Mammary epithelial cell (primary cell): ENCODE results near the gene CNRIP1.

ENCODE experiments used
- EZH2 ChIP-seq: IDR thresholded peaks from 2 replicates; pipeline ENCODE4 v1.6.1; 2012; ENCODE audit warnings: low read length, inconsistent platforms, borderline replicate concordance
- TF ChIP-seq, protein P1 (sequence below), 2 donors: IDR thresholded peaks in 1 of 2; conservative IDR thresholded peaks in 1 of 2; 2 replicates each; pipeline ENCODE4 v1.5.1; 2011 to 2012; ENCODE audit warnings: inconsistent platforms in 2 of 2, low read length in 2 of 2, mild to moderate bottlenecking in 2 of 2, control low read depth in 1 of 2, low read depth in 1 of 2; ENCODE audit not compliant: insufficient read depth in 1 of 2; ENCODE audit errors: extremely low read depth in 1 of 2

DNA sequence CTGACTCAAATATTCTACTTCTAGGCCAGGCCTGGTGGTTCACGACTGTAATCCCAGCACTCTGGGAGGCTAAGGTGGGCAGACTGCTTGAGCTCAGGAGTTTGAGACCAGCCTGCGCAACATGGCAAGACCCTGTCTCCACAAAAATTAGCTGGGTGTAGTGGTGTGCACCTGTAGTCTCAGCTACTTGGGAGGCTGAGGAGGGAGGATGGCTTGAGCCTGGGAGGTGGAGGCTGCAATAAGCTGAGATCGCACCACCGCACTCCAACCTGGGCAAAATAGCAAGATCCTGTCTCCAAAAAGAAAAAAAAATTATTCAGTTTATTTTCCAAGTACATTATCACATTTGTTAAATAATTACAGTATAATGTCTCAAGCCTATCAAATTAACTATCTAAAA, 74.7 kb downstream of the CNRIP1 start:
- TF ChIP-seq, protein P1, sequence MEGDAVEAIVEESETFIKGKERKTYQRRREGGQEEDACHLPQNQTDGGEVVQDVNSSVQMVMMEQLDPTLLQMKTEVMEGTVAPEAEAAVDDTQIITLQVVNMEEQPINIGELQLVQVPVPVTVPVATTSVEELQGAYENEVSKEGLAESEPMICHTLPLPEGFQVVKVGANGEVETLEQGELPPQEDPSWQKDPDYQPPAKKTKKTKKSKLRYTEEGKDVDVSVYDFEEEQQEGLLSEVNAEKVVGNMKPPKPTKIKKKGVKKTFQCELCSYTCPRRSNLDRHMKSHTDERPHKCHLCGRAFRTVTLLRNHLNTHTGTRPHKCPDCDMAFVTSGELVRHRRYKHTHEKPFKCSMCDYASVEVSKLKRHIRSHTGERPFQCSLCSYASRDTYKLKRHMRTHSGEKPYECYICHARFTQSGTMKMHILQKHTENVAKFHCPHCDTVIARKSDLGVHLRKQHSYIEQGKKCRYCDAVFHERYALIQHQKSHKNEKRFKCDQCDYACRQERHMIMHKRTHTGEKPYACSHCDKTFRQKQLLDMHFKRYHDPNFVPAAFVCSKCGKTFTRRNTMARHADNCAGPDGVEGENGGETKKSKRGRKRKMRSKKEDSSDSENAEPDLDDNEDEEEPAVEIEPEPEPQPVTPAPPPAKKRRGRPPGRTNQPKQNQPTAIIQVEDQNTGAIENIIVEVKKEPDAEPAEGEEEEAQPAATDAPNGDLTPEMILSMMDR (conservative IDR thresholded peaks at IDR 0.05 in 1 of 2, IDR thresholded peaks at IDR 0.05 in 1 of 2; ENCODE audit: extremely low read depth in 1 of 2, insufficient read depth in 1 of 2, low read depth in 1 of 2, low read length in 2 of 2), result no peak
- no peak for TF ChIP-seq EZH2
